GM18520 (cell line): ENCODE data around the gene IL21R.

Source experiments
- ATAC-seq: cut with Tn5 transposase; IDR thresholded peaks from one replicate; pipeline ENCODE4 v1.9.1; 2021; ENCODE audit not compliant: unreplicated experiment

The IL21R gene

GRCh38 chr16:27401768-27402568, at the start of gene IL21R:
IL21R (plus strand) TSS chr16:27402174; CDS start chr16:27430072, 27,898 bp downstream.
- peak; percentile 48 for ATAC-seq

- no peak for ATAC-seq
These were observed 48.1 kb upstream of the IL21R start for GRCh38 chr16:27353853-27354252.

- ATAC-seq = no peak
These were observed 46.4 kb upstream of the IL21R start for GRCh38 chr16:27355610-27356009.

- no peak for ATAC-seq
These were observed 45.2 kb upstream of the IL21R start for GRCh38 chr16:27356794-27357193.

GRCh38 chr16:27359051-27359450, 42.9 kb upstream of the IL21R start:
- ATAC-seq = no peak

- no peak for ATAC-seq
These were observed 42.4 kb upstream of the IL21R start for GRCh38 chr16:27359615-27360014.

GRCh38 chr16:27361987-27362386, 40.0 kb upstream of the IL21R start:
- no peak for ATAC-seq

- ATAC-seq = no peak
These were observed 39.3 kb upstream of the IL21R start for GRCh38 chr16:27362570-27363245.

GRCh38 chr16:27363246-27363632, 38.7 kb upstream of the IL21R start:
- no peak for ATAC-seq

- no peak for ATAC-seq
These were observed 38.2 kb upstream of the IL21R start for GRCh38 chr16:27363797-27364196.

GRCh38 chr16:27364493-27365141, 37.4 kb upstream of the IL21R start:
- ATAC-seq = no peak

- no peak for ATAC-seq
These were observed 36.6 kb upstream of the IL21R start for GRCh38 chr16:27365142-27366089.

GRCh38 chr16:27366687-27367460, 35.1 kb upstream of the IL21R start:
- peak; percentile 3 for ATAC-seq

GRCh38 chr16:27367461-27368357, 34.3 kb upstream of the IL21R start:
- peak; percentile 71 for ATAC-seq

GRCh38 chr16:27368358-27368722, 33.6 kb upstream of the IL21R start:
- ATAC-seq = no peak

GRCh38 chr16:27369806-27370205, 32.2 kb upstream of the IL21R start:
- ATAC-seq = no peak

GRCh38 chr16:27370318-27370717, 31.7 kb upstream of the IL21R start:
- ATAC-seq = no peak

GRCh38 chr16:27373312-27373711, 28.7 kb upstream of the IL21R start:
- no peak for ATAC-seq

- ATAC-seq = no peak
These were observed 27.7 kb upstream of the IL21R start for GRCh38 chr16:27374221-27374803.
